Stimulated activated CD4-positive, alpha-beta T cell treated with anti-CD3 and anti-CD28 coated beads, Interleukin-2, amount 100 ng/mL, for 48 hours (primary cell): ENCODE measurements around the gene COL19A1.
"Not testable (repeated sequence)": the region's sequence is repeated elsewhere in the genome, so short reads cannot be mapped to it uniquely, and the experiment has no call there.

Experiments used
- DNase-seq, 2 donors: peaks; one replicate each; pipeline ENCODE4 v3.0.0-alpha.2; 2020

Gene COL19A1

GRCh38 chr6:69866351-69866769 is at the start of gene COL19A1:
Gene COL19A1, plus strand, starts transcription at chr6:69866556. Its CDS starts 13,012 bp downstream, at chr6:69879568.
- DNase-seq = no peak

GRCh38 chr6:69816569-69816968 is 49.8 kb upstream of the COL19A1 start:
- DNase-seq = no peak

- no peak for DNase-seq
Measured at GRCh38 chr6:69817358-69817757, 49.0 kb upstream of the COL19A1 start.

GRCh38 chr6:69818223-69818930 is 48.0 kb upstream of the COL19A1 start:
- DNase-seq = no peak

GRCh38 chr6:69819138-69819537 is 47.2 kb upstream of the COL19A1 start:
- DNase-seq = no peak

- DNase-seq = no peak
Measured at GRCh38 chr6:69820018-69820417, 46.3 kb upstream of the COL19A1 start.

- no peak for DNase-seq
Measured at GRCh38 chr6:69820438-69820837, 45.9 kb upstream of the COL19A1 start.

- DNase-seq = not testable (repeated sequence)
Measured at GRCh38 chr6:69824355-69824754, 42.0 kb upstream of the COL19A1 start.

- DNase-seq = no peak
Measured at GRCh38 chr6:69825904-69826303, 40.5 kb upstream of the COL19A1 start.

- DNase-seq = no peak
Measured at GRCh38 chr6:69827276-69827893, 39.0 kb upstream of the COL19A1 start.

- no peak for DNase-seq
Measured at GRCh38 chr6:69832558-69832957, 33.8 kb upstream of the COL19A1 start.

- no peak for DNase-seq
Measured at GRCh38 chr6:69835414-69836179, 30.8 kb upstream of the COL19A1 start.

GRCh38 chr6:69841862-69842261 is 24.5 kb upstream of the COL19A1 start:
- DNase-seq = no peak

- DNase-seq = no peak
Measured at GRCh38 chr6:69843189-69843588, 23.2 kb upstream of the COL19A1 start.

GRCh38 chr6:69846312-69846711 is 20.0 kb upstream of the COL19A1 start:
- DNase-seq = no peak

- DNase-seq = no peak
Measured at GRCh38 chr6:69846770-69847491, 19.4 kb upstream of the COL19A1 start.

- DNase-seq = no peak
Measured at GRCh38 chr6:69847492-69847788, 18.9 kb upstream of the COL19A1 start.

GRCh38 chr6:69848552-69848951 is 17.8 kb upstream of the COL19A1 start:
- no peak for DNase-seq

- DNase-seq = no peak
Measured at GRCh38 chr6:69852706-69853105, 13.7 kb upstream of the COL19A1 start.

- no peak for DNase-seq
Measured at GRCh38 chr6:69861986-69862385, 4.4 kb upstream of the COL19A1 start.

- DNase-seq = no peak
Measured at GRCh38 chr6:69863766-69864165, 2.6 kb upstream of the COL19A1 start.

- no peak for DNase-seq
Measured at GRCh38 chr6:69865126-69865525, 1.2 kb upstream of the COL19A1 start.
